Spinal cord (tissue), 10 donors: ENCODE results near the gene CDC20B. TPM values are rescaled to one million over a fixed set of nuclear protein-coding genes. Genes with fewer than 3 reads are reported as not detected.

Experiments
- DNase-seq, 6 donors: peaks; one replicate each; pipeline versions ENCODE4 v3.0.0 to v3.0.0-alpha.2; 2013 to 2015; ENCODE audit warnings: low spot score in 6 of 6, low read depth in 4 of 6
- H3K27ac ChIP-seq: one replicate; pipeline ENCODE4 v1.5.1; 2013; ENCODE audit warnings: low read depth, low read length, control low read depth
- H3K27me3 ChIP-seq: one replicate; pipeline ENCODE4 v1.6.1; 2013; ENCODE audit warnings: low read length; ENCODE audit not compliant: control insufficient read depth, insufficient read depth
- H3K36me3 ChIP-seq: one replicate; pipeline ENCODE4 v1.6.1; 2013; ENCODE audit warnings: low read length; ENCODE audit not compliant: control insufficient read depth, insufficient read depth
- H3K4me1 ChIP-seq: one replicate; pipeline ENCODE4 v1.6.1; 2013; ENCODE audit warnings: low read length; ENCODE audit not compliant: control insufficient read depth, insufficient read depth
- H3K4me3 ChIP-seq: one replicate; pipeline ENCODE4 v1.5.1; 2013; ENCODE audit warnings: low read depth, low read length, control low read depth
- H3K9me3 ChIP-seq: one replicate; pipeline ENCODE4 v1.6.1; 2013; ENCODE audit warnings: low read length; ENCODE audit not compliant: control insufficient read depth, insufficient read depth
- WGBS: methylation state at CpG from one replicate; pipeline ENCODE4 v1.1.5; 2013; ENCODE audit warnings: missing lambda C conversion rate; ENCODE audit not compliant: insufficient coverage; 5-methylcytosine and 5-hydroxymethylcytosine counted together
- polyA plus RNA-seq, 2 donors: library from polyadenylated mRNA; unstranded; fragments of 120-200 nt; gene quantifications; one replicate each; pipeline ENCODE4 v1.2.1, GENCODE V29; 2013; ENCODE audit not compliant: insufficient read length in 2 of 2
- total RNA-seq, 2 donors: library from RNA; depleted of rRNA in 1 of 2; stranded (reverse); fragments of 120-200 nt in 1 of 2; fragments of >200 nt in 1 of 2; gene quantifications; one replicate each; pipeline versions ENCODE4 v1.2.3 to v1.2.4, GENCODE V29; 2013 to 2014
- donor health status: healthy.

CDC20B gene
- total and polyA plus RNA-seq, 4 donors: 0.17 to 1.9 (median 0.35) TPM

DNA sequence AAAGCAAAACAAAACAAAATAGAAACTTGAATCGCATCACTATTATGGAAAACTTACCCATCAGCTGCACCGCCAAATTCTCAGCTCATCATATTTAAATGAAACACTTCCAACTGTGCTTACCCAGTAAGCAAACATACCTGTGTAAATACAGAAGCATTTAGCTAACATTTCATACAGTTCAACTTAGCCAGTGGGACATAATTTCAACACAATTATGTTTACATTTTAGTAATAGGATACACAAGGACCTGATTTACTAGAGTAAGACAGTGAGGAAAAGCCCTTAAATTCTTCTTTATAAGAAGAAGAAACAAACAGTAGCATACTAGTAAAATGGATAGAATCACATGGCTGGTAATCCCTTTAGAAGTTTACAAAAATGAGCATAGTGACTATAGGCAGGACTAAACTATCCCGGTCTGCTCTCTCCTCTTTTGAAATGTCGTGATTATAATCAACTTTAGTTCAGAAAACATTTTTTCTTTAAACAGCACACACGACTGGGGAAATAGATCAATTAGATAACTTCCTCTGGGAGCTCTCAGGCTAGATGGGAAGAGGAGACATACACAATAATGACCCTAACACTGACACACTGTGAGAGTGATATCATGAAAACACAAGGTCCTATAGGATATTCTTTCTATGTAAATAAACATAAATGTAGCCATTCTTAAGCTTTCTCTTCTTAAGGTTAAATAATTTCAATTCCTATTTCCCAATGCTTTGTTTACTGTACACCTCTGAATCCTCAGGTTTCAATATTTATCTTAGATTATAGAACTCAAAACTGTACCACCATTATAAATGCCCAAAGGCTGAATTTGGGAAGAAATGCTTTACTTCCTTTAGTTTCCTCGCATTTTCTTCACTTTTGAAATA, 15.9 kb upstream of the CDC20B start:
- H3K27ac ChIP-seq: no peak overlapping the region
- H3K36me3 ChIP-seq: no peaks in the 10 kb centered on the region
- DNase-seq: no peak
- H3K9me3 ChIP-seq: no peaks in the 10 kb centered on the region
- no peaks in the 10 kb centered on the region for H3K4me1 ChIP-seq
- peaks cover 4% of the 10 kb centered on the region for H3K27me3 ChIP-seq
- no peak overlapping the region for H3K4me3 ChIP-seq
- WGBS: 100% methylated on average over 1 of the region's 6 CpGs

- WGBS: 0% methylated on average over 1 of the region's 4 CpGs
- peak in 1 of 6 donors; percentile 34 for DNase-seq
- no peaks in the 10 kb centered on the region for H3K9me3 ChIP-seq
- H3K36me3 ChIP-seq: no peaks in the 10 kb centered on the region
- H3K27me3 ChIP-seq: peaks cover under 1% of the 10 kb centered on the region
- H3K27ac ChIP-seq: no peak overlapping the region
- no peak overlapping the region for H3K4me3 ChIP-seq
- H3K4me1 ChIP-seq: no peaks in the 10 kb centered on the region
Observed at GRCh38 chr5:55187370-55187769, 14.4 kb upstream of the CDC20B start.

- H3K9me3 ChIP-seq: no peaks in the 10 kb centered on the region
- no CpG with 5 or more reads among the region's 1 CpG for WGBS
- peaks cover 50% of the 10 kb centered on the region for H3K27me3 ChIP-seq
- peaks cover 7% of the 10 kb centered on the region for H3K4me1 ChIP-seq
- no peak for DNase-seq
- H3K27ac ChIP-seq: no peak overlapping the region
- no peak overlapping the region for H3K4me3 ChIP-seq
- no peaks in the 10 kb centered on the region for H3K36me3 ChIP-seq
Observed at GRCh38 chr5:55180016-55180415, 7.0 kb upstream of the CDC20B start.

- no CpG with 5 or more reads among the region's 2 CpGs for WGBS
- DNase-seq: peak in 1 of 6 donors; percentile 4
- Histone ChIP-seq H3K27me3 (peaks cover 74% of the 10 kb centered on the region), H3K9me3 (no peaks in the 10 kb centered on the region), H3K27ac (no peak overlapping the region), H3K4me3 (no peak overlapping the region), H3K4me1 (peaks cover 20% of the 10 kb centered on the region), H3K36me3 (no peaks in the 10 kb centered on the region)
Observed at GRCh38 chr5:55177078-55177477, 4.1 kb upstream of the CDC20B start.

DNA sequence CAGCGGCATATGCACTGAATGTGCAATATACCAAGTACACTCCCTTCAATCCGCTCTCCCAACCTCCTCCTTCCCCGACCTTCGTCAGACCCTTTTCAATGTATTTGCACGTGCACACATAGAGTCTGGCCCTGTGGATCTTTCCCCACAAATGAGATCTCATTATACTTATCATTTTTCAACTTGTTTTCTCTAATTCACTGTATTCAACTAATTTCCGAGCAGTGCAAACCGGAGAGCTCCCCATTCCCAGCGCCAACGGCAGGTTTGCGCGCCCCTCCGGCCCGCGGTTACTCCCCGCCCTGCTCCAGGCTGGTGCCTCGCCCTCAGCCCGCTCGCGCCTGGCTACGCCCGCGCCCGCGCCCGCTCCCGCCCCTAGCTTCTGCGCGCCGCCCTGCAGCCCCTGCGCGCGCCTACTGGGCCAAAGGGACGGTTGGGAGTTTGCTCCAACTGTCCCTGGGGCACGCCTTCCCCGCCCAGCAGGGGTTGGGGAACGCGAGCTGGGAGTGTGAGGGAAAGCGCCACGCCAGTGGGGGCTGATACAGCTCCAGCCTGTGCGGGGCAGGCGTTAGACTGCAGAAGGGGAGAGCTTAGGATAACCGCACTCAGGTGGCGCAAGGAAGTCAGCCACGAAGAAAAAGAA, 3.3 kb upstream of the CDC20B start:
- Histone ChIP-seq H3K27me3 (peaks cover 74% of the 10 kb centered on the region), H3K4me3 (peak overlapping the region; percentile 35), H3K4me1 (peaks cover 20% of the 10 kb centered on the region), H3K36me3 (no peaks in the 10 kb centered on the region), H3K27ac (no peak overlapping the region), H3K9me3 (no peaks in the 10 kb centered on the region)
- WGBS: under 1% methylated on average over 44 of the region's 44 CpGs
- peak in 3 of 6 donors; percentile 19 to 70 (median 43) for DNase-seq

- Histone ChIP-seq H3K27me3 (peaks cover 74% of the 10 kb centered on the region), H3K4me3 (no peak overlapping the region)
- DNase-seq: peak in 2 of 6 donors; percentile 6 to 32
Observed at GRCh38 chr5:55175781-55176175, 2.8 kb upstream of the CDC20B start.

DNA sequence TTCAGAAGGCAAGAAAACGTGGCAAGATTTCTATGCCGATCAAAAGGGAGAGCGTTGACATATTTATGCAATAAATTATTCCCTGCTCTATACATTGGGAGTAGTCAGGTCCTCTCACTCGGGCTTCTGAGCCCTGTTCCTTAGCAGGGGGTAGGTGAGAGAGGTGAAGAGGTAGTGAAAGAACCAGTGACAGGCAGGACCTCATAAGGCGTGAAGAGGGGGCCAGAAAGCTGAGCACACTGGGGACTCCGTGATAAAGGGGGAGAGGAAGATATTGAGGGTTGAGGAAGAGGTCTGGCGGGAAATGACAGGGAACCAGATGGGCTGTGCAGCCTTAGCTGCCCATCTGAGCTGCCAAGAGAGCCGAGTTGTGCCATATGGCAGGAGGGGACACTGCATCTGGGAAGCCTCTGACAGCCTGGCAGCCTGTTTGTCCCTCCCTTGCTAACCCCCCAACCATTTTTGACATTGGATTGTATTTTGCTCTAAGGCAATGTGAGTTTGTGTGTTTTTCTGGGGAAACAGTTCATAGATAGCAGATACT, 782 bp upstream of the CDC20B start:
- Histone ChIP-seq H3K27ac (no peak overlapping the region), H3K4me3 (peak overlapping the region; percentile 42), H3K4me1 (peaks cover 20% of the 10 kb centered on the region), H3K36me3 (no peaks in the 10 kb centered on the region), H3K27me3 (peaks cover 65% of the 10 kb centered on the region), H3K9me3 (no peaks in the 10 kb centered on the region)
- peak in 2 of 6 donors; percentile 29 to 65 for DNase-seq
- WGBS: 17% methylated on average over 5 of the region's 8 CpGs

More at GRCh38 chr5:55175781-55176175, 2.8 kb upstream of the CDC20B start:
- 8% methylated on average over 6 of the region's 7 CpGs for WGBS
- H3K27ac ChIP-seq: no peak overlapping the region
- no peaks in the 10 kb centered on the region for H3K9me3 ChIP-seq
- H3K4me1 ChIP-seq: peaks cover 20% of the 10 kb centered on the region
- H3K36me3 ChIP-seq: no peaks in the 10 kb centered on the region

- peak in 5 of 6 donors; percentile 61 to 96 (median 75) for DNase-seq
- H3K9me3 ChIP-seq: no peaks in the 10 kb centered on the region
- peak overlapping the region; percentile 39 for H3K4me3 ChIP-seq
- H3K27me3 ChIP-seq: peaks cover 52% of the 10 kb centered on the region
- H3K27ac ChIP-seq: no peak overlapping the region
- H3K4me1 ChIP-seq: peaks cover 20% of the 10 kb centered on the region
- WGBS: 4% methylated on average over 4 of the region's 15 CpGs
- no peaks in the 10 kb centered on the region for H3K36me3 ChIP-seq
Observed at GRCh38 chr5:55172051-55172899, 702 bp downstream of the CDC20B start.

GRCh38 chr5:55171471-55171870, 1.5 kb downstream of the CDC20B start:
- Histone ChIP-seq H3K27me3 (peaks cover 44% of the 10 kb centered on the region), H3K27ac (no peak overlapping the region), H3K4me3 (no peak overlapping the region), H3K9me3 (no peaks in the 10 kb centered on the region), H3K36me3 (no peaks in the 10 kb centered on the region), H3K4me1 (peaks cover 17% of the 10 kb centered on the region)
- WGBS: 22% methylated on average over 1 of the region's 2 CpGs
- DNase-seq: no peak
